Endodermal cell (in vitro differentiated cells): ENCODE data around the gene LTBP1. TPM values are rescaled to one million over a fixed set of nuclear protein-coding genes. Genes with fewer than 3 reads are reported as not detected.

Experiments
- DNase-seq: peaks from one replicate; pipeline ENCODE4 v3.0.0-alpha.2; 2017
- H3K27ac ChIP-seq: 2 replicates; pipeline ENCODE4 v1.5.1; 2013; ENCODE audit warnings: mild to moderate bottlenecking, low read depth, low read length, moderate library complexity
- H3K27me3 ChIP-seq: 2 replicates; pipeline ENCODE4 v1.6.1; 2013; ENCODE audit warnings: mild to moderate bottlenecking, low read length, moderate library complexity; ENCODE audit not compliant: insufficient read depth, control insufficient read depth, poor library complexity, severe bottlenecking
- H3K36me3 ChIP-seq: 2 replicates; pipeline ENCODE4 v1.7.0; 2013; ENCODE audit warnings: mild to moderate bottlenecking, low read length, moderate library complexity; ENCODE audit not compliant: control insufficient read depth, insufficient read depth
- H3K4me1 ChIP-seq: one replicate; pipeline ENCODE4 v1.7.0; 2013; ENCODE audit warnings: low read length; ENCODE audit not compliant: control insufficient read depth, insufficient read depth
- H3K4me3 ChIP-seq: 2 replicates; pipeline ENCODE4 v1.5.1; 2013; ENCODE audit warnings: mild to moderate bottlenecking, low read length, moderate library complexity
- H3K9ac ChIP-seq: 2 replicates; pipeline ENCODE4 v1.6.1; 2013; ENCODE audit warnings: mild to moderate bottlenecking, low read length, moderate library complexity; ENCODE audit not compliant: poor library complexity, severe bottlenecking; ENCODE audit errors: extremely low read depth
- H3K9me3 ChIP-seq: 2 replicates; pipeline ENCODE4 v1.6.1; 2013; ENCODE audit warnings: mild to moderate bottlenecking, low read length, moderate library complexity; ENCODE audit not compliant: control insufficient read depth
- H3K27ac Mint-ChIP-seq: 2 replicates; pipeline ENCODE4 v1.8.0; 2020; ENCODE audit warnings: mixed read lengths
- H3K27me3 Mint-ChIP-seq: 2 replicates; pipeline ENCODE4 v1.8.0; 2021; ENCODE audit warnings: mild to moderate bottlenecking, mixed read lengths; ENCODE audit not compliant: insufficient read depth
- H3K36me3 Mint-ChIP-seq: 2 replicates; pipeline ENCODE4 v1.8.0; 2020; ENCODE audit warnings: low read depth, mixed read lengths
- H3K4me1 Mint-ChIP-seq: 2 replicates; pipeline ENCODE4 v1.8.0; 2020; ENCODE audit warnings: mixed read lengths
- H3K4me3 Mint-ChIP-seq: 2 replicates; pipeline ENCODE4 v1.8.0; 2020; ENCODE audit warnings: mild to moderate bottlenecking, moderate library complexity, mixed read lengths
- H3K9me3 Mint-ChIP-seq: 2 replicates; pipeline ENCODE4 v1.8.0; 2020; ENCODE audit warnings: mild to moderate bottlenecking, mixed read lengths
- WGBS, 2 experiments: methylation state at CpG; one replicate each; pipeline versions ENCODE4 v1.1.5 to v1.1.7; 2013; ENCODE audit warnings: missing lambda C conversion rate in 2 of 2, mixed read lengths in 1 of 2; ENCODE audit not compliant: insufficient coverage in 1 of 2, insufficient read length in 1 of 2; 5-methylcytosine and 5-hydroxymethylcytosine counted together
- total RNA-seq, 2 donors: library from RNA; stranded (reverse); fragmentation: NEBNext Ultra II Directional in 1 of 2; extraction: Animal tissue kit (Norgen Biotek cat#: 25700) in 1 of 2; gene quantifications; 2 replicates in 1 of 2; 3 replicates in 1 of 2; pipeline ENCODE4 v1.2.1, GENCODE V29; 2021
- TF ChIP-seq, protein P1 (sequence below): fragments of 200-600 bp; sonication (generic); conservative IDR thresholded peaks from 2 replicates; pipeline ENCODE4 v1.5.0; 2021; ENCODE audit warnings: antibody characterized with exemption, mild to moderate bottlenecking

Gene LTBP1
- total RNA-seq, 2 donors from 2014 or later: 43.2 to 43.4 TPM

DNA sequence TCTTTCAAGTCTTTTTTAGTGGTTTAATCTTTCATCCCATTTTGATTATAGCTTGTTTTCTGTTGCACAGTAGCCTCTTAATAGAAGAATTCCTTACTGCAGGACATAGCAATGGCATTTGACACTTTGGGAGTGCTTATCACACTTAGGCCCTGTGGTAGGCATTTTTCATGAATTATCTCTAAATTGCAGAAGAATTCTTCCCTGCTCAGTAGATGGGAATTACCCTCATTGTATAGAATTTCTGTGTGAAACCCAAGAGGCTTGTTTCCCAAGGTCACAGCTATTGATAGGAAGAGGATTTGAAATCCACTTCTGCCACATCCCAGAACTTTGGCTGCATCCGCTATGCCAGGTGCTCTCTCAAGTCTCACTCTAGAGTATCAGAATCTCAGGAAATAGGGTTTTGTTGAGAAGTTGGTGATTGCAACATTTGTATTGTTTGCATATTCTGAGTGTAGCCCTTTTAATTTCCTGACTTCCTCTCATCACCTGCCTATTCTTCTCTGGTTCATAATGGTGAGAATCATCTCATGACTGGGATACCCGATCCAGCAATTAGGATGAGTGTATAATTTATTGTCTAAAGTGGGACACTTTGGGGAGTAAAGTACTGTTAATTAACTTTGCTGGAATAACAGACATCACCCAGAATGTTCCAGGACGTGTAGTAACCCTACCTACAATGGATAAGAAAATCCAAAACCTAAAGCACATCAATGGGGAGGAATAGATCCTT, 274.5 kb downstream of the LTBP1 start:
- no peaks in the 10 kb centered on the region for H3K4me1 ChIP-seq
- H3K4me3 Mint-ChIP-seq: no peak overlapping the region
- H3K27ac ChIP-seq: no peak overlapping the region
- no peak for DNase-seq
- H3K9ac ChIP-seq: no peak overlapping the region
- H3K27me3 ChIP-seq: no peaks in the 10 kb centered on the region
- H3K36me3 Mint-ChIP-seq: peaks cover 8% of the 10 kb centered on the region
- H3K9me3 Mint-ChIP-seq: no peaks in the 10 kb centered on the region
- no peaks in the 10 kb centered on the region for H3K27me3 Mint-ChIP-seq
- H3K27ac Mint-ChIP-seq: no peak overlapping the region
- no peaks in the 10 kb centered on the region for H3K36me3 ChIP-seq
- TF ChIP-seq, protein P1, sequence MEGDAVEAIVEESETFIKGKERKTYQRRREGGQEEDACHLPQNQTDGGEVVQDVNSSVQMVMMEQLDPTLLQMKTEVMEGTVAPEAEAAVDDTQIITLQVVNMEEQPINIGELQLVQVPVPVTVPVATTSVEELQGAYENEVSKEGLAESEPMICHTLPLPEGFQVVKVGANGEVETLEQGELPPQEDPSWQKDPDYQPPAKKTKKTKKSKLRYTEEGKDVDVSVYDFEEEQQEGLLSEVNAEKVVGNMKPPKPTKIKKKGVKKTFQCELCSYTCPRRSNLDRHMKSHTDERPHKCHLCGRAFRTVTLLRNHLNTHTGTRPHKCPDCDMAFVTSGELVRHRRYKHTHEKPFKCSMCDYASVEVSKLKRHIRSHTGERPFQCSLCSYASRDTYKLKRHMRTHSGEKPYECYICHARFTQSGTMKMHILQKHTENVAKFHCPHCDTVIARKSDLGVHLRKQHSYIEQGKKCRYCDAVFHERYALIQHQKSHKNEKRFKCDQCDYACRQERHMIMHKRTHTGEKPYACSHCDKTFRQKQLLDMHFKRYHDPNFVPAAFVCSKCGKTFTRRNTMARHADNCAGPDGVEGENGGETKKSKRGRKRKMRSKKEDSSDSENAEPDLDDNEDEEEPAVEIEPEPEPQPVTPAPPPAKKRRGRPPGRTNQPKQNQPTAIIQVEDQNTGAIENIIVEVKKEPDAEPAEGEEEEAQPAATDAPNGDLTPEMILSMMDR: no peak
- no peak overlapping the region for H3K4me3 ChIP-seq
- peaks cover 5% of the 10 kb centered on the region for H3K4me1 Mint-ChIP-seq
- WGBS, 2 experiments: 93% methylated on average over 3 of the region's 3 CpGs; no CpG with 5 or more reads in 1 of the 2 experiments
- H3K9me3 ChIP-seq: no peaks in the 10 kb centered on the region

DNA sequence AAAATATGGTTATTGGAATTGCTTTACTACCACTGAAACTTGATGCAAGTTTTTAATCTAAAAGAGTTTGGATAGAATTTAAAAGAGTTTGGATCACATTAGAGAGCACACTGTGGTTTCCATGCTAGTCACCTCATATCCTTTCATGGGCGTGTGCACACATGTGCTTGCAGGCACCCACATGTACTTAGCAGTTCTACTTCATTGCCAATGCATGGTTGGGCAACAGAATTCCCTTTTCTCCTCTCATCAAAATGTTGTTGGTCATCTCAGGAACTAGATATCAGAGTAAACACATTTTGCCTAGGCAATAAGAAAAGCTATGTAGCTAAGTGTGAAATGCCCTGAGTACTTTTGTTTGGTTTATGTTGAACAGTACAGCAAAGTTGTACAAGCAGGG, 275.6 kb downstream of the LTBP1 start:
- no peak overlapping the region for H3K27ac Mint-ChIP-seq
- WGBS, 2 experiments: 94 to 100% methylated on average over 1 of the region's 1 CpG

DNA sequence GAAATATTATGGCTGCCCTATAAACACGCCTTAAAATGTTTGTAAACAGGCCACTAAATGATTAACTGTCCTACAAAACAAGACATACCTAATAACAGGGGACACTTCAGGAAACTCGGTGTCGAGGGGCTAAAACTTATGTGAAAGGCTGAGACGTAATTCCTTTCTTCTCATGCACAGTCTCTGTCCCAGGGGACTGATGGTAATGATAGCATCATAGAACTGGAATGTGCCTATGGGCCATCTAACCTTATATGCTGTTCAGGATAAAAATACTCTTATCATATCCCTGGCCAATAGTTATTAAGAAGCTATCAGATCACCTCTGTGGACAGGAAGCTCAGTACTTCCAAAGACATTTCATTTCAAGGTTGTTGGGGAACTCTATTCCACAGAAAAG, 277.1 kb downstream of the LTBP1 start:
- Histone ChIP-seq H3K4me1 (no peaks in the 10 kb centered on the region), H3K9me3 (no peaks in the 10 kb centered on the region), H3K27ac (no peak overlapping the region), H3K9ac (no peak overlapping the region), H3K36me3 (no peaks in the 10 kb centered on the region), H3K4me3 (no peak overlapping the region), H3K27me3 (no peaks in the 10 kb centered on the region)
- Mint-ChIP-seq H3K27ac (no peak overlapping the region), H3K27me3 (no peaks in the 10 kb centered on the region), H3K4me1 (peaks cover 5% of the 10 kb centered on the region), H3K36me3 (peaks cover 8% of the 10 kb centered on the region), H3K9me3 (no peaks in the 10 kb centered on the region), H3K4me3 (no peak overlapping the region)
- WGBS, 2 experiments: 97 to 100% methylated on average over 3 to 4 of the region's 4 CpGs
- DNase-seq: no peak
- TF ChIP-seq, protein P1: no peak

More for the DNA sequence above, 275.6 kb downstream of the LTBP1 start:
- Histone ChIP-seq H3K27ac (no peak overlapping the region), H3K27me3 (no peaks in the 10 kb centered on the region), H3K36me3 (no peaks in the 10 kb centered on the region), H3K9ac (no peak overlapping the region), H3K4me1 (no peaks in the 10 kb centered on the region), H3K4me3 (no peak overlapping the region), H3K9me3 (no peaks in the 10 kb centered on the region)
- Mint-ChIP-seq H3K4me3 (no peak overlapping the region), H3K9me3 (no peaks in the 10 kb centered on the region), H3K36me3 (peaks cover 8% of the 10 kb centered on the region), H3K4me1 (peaks cover 5% of the 10 kb centered on the region), H3K27me3 (no peaks in the 10 kb centered on the region)
- TF ChIP-seq, protein P1: no peak
- DNase-seq: no peak
